Uterus (tissue), 2 donors: ENCODE results near the gene ARHGEF11.

Experiments used
- POLR2A ChIP-seq, 2 donors: fragments of 450-650 bp; IDR thresholded peaks; one replicate each; pipeline ENCODE4 v1.6.1; 2016; ENCODE audit warnings: antibody characterized with exemption in 2 of 2, mild to moderate bottlenecking in 1 of 2, moderate library complexity in 1 of 2
- TF ChIP-seq, protein P1 (sequence below), 4 experiments: fragments of 200-600 bp in 2 of 4; fragments of 450-650 bp in 2 of 4; sonication (generic) in 2 of 4; IDR thresholded peaks; one replicate each; pipeline ENCODE4 v1.5.1; 2016 to 2019; ENCODE audit warnings: antibody characterized with exemption in 4 of 4, mild to moderate bottlenecking in 2 of 4, moderate library complexity in 1 of 4

GRCh38 chr1:156909671-156910070 is 135.9 kb downstream of the ARHGEF11 start:
- no peak for TF ChIP-seq POLR2A (IDR thresholded peaks at IDR 0.05)
- TF ChIP-seq, protein P1, sequence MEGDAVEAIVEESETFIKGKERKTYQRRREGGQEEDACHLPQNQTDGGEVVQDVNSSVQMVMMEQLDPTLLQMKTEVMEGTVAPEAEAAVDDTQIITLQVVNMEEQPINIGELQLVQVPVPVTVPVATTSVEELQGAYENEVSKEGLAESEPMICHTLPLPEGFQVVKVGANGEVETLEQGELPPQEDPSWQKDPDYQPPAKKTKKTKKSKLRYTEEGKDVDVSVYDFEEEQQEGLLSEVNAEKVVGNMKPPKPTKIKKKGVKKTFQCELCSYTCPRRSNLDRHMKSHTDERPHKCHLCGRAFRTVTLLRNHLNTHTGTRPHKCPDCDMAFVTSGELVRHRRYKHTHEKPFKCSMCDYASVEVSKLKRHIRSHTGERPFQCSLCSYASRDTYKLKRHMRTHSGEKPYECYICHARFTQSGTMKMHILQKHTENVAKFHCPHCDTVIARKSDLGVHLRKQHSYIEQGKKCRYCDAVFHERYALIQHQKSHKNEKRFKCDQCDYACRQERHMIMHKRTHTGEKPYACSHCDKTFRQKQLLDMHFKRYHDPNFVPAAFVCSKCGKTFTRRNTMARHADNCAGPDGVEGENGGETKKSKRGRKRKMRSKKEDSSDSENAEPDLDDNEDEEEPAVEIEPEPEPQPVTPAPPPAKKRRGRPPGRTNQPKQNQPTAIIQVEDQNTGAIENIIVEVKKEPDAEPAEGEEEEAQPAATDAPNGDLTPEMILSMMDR (IDR thresholded peaks at IDR 0.05): no peak
